ENCODE data around the gene C1QL1.
A peak's percentile ranks its signal among the peaks of the same experiment; 100 is the strongest.
"Not testable (repeated sequence)": the region's sequence is repeated elsewhere in the genome, so short reads cannot be mapped to it uniquely, and the experiment has no call there.

The C1QL1 gene

DNA sequence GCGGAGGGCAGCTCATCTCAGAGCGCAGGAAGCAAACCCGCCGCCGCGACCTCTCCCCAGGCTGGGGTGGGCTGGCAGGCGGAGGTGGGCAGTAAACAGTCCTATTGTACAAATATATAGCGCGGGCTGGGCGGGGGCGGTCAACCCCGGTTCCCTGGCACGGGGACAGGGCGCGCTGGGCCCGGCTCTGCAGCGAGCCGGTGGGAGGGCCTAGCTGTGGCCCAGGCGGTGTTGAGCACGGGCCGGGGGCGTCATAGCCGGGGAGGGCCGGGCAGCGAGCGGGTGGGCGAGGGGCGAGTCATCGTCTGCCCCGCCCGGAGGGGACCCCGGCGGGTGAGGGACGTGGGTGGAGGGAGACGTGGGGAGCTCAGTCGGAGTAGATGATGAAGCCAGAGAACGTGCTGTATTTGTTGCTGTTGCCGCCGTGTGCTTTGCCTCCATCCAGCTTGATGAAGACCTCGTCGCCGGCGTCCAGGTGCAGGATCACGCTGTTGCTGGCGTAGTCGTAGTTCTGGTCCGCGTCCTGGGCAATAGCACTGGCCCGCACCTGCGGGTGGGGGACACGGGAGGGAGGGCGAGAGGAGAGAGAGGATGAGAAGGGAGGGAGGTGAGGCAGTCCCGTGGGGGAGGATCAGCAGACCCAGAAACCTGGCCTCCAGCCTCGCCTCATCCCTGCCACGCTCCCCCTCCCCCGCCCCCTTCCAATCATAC, 8.1 kb downstream of the C1QL1 start:
- peak in 1 of 6 experiments; percentile 9 for DNase-seq

DNA sequence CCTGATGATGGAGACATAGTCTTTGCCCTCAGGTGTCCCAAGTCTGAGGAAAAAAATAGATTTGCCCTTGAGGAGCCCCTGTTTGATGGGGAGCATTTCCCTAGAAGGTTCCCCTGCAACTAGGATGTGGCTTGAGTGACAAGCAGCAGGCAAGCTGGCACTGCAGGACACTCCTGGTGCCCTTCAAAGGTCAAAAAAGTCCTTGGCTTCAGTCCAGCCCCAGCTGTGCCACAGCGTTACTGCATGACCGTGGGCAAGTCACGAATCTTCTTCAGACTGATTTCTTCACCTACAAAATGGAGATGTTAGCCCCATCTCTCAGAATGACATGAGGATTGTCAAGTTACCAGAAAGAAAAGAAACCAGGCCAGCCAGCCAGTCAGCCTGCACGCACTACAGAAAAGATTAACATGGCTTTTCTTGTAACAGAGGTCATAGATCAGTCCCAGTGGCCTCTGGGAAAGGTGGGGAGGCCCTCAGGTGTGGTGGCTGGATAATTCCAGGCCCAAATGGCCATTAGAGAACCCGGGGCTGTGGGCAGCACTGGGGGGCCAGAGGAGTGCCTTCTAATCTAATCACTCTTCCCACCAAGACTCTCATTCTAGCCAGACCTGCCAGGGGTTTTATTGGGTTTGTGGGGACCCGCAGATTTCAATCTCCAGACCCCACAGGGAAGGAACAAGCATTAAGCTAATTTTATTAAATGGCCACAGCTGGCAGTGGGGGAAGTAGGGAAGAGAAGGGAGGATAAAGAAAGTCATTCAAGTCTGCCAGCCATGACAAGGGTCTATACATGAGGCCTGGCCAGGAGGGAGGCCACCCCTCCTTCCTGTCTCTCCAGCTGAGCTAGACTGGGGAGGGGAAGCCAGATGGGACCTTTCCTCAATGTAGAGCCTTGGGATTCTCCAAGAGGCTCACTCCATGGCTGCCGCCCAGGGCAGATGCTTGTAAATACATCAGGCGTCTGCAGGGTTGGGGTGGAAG, 10.8 kb downstream of the C1QL1 start:
- DNase-seq: no peak

DNA sequence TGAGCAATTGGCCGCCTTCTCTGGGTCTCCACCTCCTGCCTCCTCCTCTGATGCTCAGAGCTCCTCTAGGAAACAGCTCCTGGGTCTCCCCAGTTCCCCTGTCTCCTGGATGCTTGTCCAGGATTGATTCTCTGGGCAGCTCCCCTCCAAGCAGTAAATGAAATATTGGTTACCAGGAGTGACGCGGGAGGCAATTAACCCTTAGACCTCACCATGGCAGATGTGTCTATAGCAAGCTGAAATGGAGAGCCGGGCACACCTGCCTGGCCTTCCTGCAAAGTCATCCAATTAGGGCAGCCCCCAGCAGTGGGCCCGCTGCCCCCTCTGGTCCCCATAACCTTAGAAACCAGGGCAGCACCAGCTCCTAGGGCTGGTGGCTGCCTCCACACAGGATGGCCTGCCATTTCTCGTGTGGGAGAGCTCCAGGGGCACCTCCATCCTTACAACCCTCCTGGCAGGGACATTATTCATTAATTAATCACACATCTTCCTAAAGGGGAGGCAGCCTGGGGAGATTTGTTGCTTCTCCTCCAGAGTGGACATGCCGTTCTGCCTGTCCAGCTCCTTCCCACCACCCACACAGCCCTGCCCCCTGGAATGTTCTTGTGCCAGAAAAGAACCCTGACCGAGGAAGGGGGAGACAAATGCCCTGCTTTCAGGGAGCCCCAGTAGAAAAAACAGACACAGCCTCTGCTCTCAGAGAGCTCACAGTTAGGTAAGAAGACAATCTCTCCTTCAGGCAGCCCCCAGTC, 12.3 kb downstream of the C1QL1 start:
- DNase-seq: no peak

DNA sequence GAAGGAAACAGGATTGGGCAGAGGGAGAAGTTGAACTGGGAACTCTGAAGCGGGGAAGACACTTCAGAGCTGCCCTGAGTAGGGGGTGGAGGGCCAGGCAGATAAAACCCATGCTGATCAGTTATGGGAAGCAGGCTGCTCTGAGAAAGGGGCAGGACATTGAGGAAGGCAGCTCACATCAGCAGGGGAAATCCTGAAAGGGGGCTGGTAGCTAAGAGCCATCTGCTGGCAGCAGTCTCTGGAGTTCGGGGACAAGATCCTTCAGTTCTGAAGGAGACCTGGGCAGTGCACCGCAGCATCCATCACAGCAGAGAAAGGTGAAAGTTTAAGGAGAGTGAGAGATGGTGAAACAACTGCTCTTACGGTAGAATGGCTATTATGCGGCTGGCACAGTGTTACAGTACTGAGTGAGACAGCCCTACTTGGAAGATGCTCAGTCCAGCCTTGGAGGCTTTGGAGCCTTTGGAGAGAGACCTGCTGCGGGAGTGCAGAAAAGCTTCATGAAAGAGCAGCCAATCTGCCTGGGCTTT, 15.1 kb downstream of the C1QL1 start:
- no peak for DNase-seq

DNA sequence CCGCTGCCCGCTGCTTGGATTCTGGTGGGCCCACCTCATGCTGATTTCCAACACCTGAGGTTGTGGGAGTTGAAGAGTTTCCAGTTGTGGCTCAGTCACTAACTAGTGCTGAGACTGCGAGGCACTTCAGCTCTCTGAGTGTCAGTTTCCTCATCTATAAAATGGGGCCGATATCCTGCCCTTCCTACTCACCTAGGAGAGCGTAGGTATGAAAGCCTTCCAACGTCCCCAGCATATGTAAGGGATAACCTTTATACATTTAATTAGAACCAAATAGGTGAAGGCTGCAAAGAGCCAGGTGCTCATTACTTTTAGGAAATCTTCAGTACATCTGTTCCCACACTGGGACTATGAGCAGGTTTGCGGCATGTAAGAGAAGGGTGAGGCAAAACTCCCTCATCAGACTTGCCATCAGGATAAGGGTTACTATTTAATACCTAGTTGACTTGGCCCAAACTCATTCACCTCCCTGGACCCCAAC, 19.7 kb downstream of the C1QL1 start:
- no peak for DNase-seq

DNA sequence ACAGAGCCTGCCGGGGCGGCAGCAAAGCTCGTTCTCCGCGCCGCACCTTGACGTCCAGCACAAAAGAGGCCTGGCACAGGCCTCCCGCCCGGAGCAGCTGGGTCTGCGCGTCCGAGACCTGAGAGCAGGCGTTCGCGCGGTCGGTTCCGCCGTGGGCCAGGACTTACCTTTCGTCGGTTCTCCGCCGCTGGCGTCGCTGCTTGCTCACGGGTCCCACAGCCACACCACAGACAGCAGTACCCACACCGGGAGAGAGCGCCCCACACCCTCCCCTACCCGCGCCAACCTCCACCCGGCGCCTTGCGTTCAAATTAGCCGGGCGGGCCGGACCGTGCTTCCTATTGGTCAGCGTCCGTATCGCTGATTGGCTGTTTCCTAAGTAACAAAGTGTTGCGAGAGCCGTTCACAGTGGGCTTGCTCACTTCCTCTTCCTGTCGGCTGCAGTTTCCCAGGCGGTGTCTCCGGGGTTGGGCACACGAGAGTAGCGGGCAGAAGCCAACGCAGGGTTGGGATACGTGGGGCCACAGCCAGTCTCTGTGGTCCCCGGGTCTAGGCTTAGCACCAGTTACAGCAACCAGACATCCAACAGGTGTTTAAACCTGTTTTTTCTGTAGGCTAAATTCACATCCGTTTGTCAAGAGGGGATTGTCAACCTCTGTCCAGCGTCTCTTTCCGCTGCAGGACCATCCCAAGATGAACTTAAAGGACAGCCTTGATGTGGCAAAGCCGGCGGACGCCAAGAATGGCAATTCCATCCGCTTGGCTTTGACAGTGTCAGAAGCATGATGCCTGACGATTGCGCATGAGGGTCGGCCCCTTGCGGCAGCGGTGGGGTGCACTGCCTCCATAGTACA, 20.4 kb downstream of the C1QL1 start, which contains the start of gene KIF18B:
KIF18B (minus strand) TSS at position 313 of the 854 bp plus-strand sequence. CDS start 11,429 bp downstream, outside the sequence.
- DNase-seq: peak; percentile 78 to 87 (median 84)

DNA sequence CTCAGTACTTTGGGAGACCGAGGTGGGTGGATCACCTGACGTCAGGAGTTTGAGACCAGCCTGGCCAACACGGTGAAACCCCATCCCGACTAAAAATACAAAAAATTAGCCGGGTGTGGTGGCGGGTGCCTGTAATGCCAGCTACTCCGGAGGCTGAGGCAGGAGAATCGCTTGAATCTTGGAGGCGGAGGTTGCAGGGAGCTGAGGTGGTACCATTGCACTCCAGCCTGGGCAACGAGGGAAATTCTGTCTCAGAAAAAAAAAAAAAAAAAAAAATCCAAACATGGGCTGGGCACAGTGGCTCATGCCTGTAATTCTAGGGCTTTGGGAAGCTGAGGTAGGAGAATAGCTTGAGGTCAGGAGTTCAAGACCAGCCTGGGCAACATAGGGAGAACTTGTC, 22.5 kb downstream of the C1QL1 start:
- DNase-seq: not testable (repeated sequence)

DNA sequence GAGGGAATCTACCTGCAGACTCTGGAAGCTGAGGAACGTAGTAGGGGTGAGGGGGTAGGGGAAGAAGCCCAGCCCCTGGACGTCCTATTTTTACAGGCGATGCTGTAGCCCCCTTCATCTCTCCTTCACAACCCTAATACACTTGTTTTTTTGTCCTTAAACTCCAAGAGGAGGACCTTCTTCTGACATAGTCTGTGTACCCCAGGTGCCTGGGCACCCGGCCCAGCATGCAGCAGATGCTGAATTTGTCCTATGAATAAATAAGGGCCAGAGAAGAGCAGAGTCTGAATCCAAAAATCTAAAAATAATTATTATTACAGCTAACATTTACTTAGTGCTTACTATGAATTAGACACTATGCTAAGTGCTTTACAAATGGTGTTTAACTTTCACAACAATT, 25.6 kb downstream of the C1QL1 start:
- no peak for DNase-seq

DNA sequence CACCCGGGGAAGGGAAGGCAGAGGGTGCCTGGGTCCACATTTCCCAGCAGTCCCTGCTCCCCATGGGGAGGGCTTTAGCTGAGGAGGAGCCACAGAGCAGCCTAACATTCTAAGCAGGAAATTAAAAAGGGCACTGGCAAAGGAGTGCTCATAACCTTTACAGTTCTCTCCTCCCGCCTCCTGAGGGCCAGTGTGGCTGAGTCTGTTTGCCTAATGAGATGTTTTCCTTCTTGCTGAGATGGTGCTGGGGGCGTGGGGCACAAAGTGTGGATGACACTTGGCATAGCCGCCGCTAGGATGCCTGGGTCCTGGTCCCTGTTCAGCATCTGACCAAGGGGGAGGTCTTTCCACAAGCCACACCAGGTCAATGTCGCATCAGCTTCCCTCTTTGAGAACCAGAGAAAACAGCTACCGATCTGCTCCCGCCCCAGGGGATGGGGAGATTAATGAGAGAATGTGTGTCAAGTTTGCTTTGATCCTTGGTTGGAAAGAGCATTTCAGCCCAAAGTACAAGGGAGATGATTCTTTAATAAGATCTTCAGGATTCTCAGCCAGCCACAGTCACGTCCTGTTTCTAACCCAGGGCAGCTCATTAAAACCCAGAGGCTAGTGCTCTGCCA, 26.3 kb downstream of the C1QL1 start:
- no peak for DNase-seq

DNA sequence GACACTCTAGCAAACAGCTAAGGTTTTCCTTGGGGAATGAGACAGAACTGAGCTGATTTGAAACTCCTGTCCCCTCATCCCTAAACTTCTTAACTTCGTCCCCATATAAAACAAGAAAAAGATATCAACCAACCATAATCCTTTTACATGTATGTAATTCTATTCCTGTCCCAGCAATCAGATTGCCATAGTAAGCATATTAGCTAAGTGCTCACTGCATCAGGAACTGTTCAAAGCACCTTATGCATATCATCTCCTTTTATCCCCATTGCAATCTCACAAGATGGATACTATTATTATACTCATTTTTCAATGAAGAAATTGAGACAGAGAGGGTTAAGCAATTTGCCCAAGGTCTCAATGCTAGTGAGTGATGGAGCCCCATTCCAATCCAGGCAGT, 27.3 kb downstream of the C1QL1 start:
- no peak for DNase-seq

DNA sequence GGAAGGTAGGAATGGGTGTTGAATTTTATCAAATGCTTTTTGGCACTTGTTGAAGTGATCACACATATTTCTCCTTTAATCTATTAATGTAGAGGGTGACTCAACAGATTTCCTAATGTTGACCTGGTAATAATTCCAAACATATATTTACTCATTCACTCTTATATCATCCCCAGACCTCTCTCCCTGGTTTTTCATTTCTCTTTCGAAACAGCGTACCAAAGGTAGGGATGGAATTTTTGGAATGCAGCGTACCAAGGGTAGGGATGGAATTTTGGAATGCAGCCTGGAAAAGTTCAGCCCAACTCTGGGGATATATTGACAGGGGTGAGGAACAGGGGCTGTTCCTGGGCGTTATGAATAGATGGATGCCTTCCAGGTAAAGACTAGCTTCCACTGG, 27.8 kb downstream of the C1QL1 start:
- DNase-seq: no peak

DNA sequence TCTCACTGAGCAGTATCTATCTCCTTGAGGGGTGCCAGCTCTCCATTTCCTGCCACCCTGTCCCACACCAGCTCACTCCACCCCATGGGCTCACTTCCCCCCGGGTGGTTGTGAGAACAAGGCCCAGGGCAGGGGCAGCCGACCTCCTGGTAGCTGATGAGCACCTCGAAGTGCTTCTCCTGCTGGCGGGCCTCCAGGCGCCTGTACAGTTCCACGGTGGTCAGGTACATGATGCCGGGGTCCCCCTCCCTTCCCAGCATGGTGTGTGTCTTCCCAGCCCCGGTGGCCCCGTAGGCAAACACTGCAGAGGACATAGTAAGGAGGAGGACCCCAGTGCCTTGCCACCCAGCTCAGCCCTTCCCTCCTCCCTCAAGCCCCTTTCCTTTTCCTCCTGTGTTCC, 33.0 kb downstream of the C1QL1 start:
- DNase-seq: no peak

DNA sequence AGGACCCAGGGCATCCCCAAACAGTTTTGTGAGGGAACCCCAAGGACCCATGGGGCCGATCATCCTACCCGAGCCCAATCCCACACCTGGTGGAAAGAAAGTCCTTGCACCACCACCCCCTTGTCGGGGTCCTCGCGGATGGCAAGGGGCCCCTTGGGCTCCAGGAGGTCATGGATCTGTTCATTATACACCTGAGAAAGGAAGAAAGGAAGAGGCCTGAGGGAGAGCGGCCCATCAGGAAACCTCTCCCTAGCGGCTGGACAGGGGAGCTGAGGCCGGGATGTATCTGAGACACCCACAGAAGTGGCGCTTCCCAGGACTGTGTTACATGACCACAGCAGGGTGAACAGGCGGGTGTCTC, 33.4 kb downstream of the C1QL1 start:
- DNase-seq: no peak

DNA sequence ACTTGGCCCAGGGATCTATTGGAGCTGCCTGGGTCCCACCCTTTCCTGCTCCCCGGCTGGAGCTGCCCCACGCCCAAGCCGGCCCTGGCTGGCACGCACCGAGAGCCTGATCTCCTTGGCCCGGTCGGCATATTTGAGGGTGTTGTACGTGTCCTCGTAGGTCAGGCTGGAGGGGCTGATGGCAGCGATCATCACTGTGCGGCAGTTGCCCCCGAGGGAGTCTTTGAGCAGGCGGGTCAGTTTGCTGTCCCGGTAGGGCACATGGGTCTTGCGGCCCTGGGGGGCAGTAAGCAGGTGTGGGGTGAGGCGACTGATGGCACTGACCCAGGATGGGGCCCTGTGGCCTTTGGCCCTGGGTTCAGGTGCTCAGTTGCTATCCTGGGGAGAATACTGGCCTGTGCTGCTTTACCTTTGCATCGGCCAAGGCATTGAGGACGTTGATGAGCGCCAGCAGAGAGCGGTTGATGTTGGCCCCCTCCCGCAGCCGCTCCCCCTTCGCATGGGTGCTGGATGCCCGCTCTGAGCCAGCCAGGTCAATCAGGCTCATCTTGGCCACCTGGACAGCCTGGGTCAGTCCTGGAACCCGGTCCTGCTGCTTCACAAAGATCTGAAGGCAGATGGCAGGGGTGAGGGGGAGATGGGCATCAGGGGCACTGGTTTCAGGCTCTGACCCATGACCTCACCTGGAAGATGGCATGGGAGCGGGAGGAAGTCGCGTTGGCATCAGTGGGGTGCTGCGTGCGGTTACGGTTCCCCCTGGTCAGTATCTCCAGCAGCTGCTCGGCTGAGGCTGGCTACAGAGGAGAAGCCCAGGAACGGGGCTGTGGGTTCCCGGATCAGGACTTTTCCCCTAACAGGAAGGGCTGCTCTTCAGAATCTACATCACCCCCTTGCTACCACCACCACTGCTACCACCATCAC, 34.0 kb downstream of the C1QL1 start:
- no peak for DNase-seq

DNA sequence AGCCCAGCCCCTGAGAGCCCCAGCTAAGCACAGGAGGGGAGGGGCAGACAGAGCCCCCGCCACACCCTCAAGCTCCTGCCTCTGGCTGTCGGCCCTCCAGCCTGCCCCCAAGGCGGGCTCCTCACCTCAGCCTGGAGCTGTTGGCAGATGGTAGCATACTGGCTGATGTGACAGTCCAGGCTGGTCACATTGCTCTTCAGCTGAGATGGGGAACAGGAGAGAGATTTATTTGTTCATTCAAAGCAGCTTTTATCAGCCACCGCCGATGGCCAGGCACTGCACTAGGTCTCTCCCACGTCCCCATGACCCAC, 35.4 kb downstream of the C1QL1 start:
- DNase-seq: no peak

DNA sequence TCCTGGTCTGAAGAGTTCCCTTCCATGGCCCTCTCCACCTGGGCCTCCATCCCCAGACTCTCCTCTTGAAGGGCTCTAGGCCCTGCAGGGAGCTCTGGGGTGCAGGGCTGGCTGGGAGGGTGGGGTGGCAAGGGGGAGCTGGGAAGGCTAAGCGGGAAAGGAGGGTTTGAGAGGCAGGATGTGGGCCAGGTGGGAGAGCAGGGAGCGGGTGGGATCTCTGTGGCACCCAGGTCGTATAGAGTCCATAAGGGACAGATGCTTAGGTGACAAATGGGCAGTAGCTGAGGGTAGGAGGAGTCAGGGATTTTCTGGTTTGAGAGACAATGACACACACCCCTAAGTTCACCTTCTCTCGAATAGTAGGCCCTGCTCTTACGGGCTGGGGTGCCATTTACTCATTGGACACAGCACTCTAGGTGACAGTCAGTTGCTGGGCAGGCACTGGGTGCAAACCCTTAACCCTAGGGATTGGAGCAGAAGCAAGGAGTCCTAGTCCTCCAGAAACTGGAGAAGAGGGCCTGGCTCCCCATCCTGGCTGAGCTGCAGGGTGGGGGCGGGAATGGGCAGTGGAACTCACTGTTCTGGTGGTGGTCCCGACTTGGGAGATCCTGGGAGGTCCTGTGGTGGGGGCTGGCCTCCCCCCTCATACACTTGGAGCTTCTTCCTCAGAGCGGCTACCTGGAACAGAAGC, 35.9 kb downstream of the C1QL1 start:
- no peak for DNase-seq

DNA sequence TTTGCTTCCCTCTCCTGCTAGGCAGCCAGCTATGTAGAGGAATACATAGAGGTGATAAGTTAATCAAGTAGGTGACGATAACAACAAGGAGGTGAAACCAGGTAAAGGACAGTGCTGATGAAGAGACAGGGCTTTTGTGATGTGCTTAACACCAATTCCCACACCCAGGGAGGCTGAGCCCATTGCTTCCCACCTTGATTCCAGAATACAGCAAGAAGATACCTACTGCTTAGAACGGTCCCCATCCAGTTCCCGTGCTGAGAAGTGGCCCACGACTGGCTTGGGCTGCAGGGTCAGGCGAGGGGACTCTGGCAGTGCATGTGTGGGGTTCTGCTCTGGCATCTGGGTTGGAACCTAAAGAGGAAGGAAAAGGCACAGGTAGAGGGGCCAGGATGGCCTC, 36.7 kb downstream of the C1QL1 start:
- no peak for DNase-seq

DNA sequence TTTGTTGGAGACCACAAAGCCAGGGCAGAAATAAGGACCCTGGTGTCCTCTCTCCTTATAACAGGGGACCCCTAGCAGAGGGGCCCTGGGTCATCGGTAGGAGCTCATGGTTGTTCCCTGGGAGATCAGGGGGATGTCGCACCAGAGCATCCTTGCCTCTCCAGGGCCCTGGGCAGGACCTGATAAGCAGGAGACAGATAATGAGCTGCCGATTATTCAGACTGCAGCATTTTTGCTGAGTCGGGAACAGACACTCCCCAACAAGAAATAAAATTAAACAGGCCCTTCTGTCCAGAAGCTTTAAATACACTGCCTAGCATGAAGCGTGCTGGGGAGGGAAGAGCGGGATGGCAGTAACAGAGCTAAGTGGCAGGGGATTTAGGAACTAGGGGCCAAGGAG, 37.4 kb downstream of the C1QL1 start:
- DNase-seq: no peak

DNA sequence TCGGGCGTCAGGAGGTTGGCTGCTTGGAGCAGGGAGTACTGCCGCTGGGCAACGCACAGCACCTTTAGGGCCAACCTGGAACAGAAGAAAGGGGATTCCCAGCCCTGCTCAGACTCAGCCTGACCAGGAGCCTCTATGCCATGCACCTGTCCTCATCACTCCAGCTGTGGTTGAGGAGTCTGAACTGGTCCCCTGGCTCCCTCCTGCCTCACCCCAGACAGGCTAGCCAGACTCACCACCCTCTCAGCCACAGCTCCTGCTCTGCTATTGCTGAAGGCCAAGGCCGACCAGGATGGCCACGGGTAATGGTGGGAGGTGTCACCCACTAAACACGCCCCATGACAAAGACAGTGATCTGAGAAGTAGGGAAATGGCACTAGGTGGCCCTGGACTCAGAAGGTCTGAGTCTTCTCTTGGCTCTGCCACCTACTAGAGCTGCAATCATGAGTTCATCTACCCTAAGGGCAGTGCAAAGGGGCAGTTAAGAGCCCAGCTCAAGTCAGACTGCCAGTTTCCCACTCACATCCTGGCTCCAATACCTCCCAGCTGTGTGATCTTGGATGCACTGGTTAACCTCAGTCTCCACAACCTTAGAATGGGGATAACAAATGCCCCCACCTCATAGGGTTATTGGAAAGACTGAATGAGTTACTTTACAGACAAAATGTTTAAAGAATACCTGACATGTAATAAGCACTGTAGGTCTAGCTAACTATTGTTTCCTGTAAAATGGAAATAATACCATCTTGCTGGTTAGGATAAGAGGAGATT, 39.0 kb downstream of the C1QL1 start:
- no peak for DNase-seq

Data from stimulated activated naive CD4-positive, alpha-beta T cell (primary cell).